Measurements from ENCODE around the gene SERINC2. TPM values are rescaled to one million over a fixed set of nuclear protein-coding genes. Genes with fewer than 3 reads are reported as not detected.
A peak's percentile ranks its signal among the peaks of the same experiment; 100 is the strongest.

Gene SERINC2
- total and polyA plus RNA-seq, 2 donors (not counting 1 experiment from before 2014, with no cell fraction given): 0.75 to 1.4 TPM

- Mint-ChIP-seq H3K27me3 (peaks cover 61% of the 10 kb centered on the region), H3K4me3 (peak overlapping the region; percentile 80), H3K4me1 (peaks cover 12% of the 10 kb centered on the region), H3K9me3 (ENCODE audit: insufficient read depth) (no peaks in the 10 kb centered on the region), H3K27ac (no peak overlapping the region)
- Histone ChIP-seq H3K36me3 (replicated peaks in 1 of 2; ENCODE audit: control extremely low read depth in 1 of 2, control insufficient read depth in 1 of 2, extremely low read depth in 1 of 2, insufficient read depth in 2 of 2, low read length in 1 of 2) (no peaks in the 10 kb centered on the region), H3K9me3 (ENCODE audit: control extremely low read depth in 1 of 3, control insufficient read depth in 2 of 3, insufficient read depth in 1 of 3, low read length in 2 of 3) (peaks cover 0 to 10% (median 0%) of the 10 kb centered on the region in 3 donors), H3K9ac (ENCODE audit: low read length) (no peak overlapping the region), H3K79me2 (ENCODE audit: control insufficient read depth, insufficient read depth, low read length) (no peaks in the 10 kb centered on the region), H2AFZ (ENCODE audit: insufficient read depth, low read depth, low read length, poor library complexity, severe bottlenecking) (no peak overlapping the region), H4K20me1 (ENCODE audit: control insufficient read depth, insufficient read depth, low read length, poor library complexity, severe bottlenecking) (no peaks in the 10 kb centered on the region), H3K27me3 (replicated peaks in 1 of 4; ENCODE audit: control extremely low read depth in 1 of 4, control insufficient read depth in 3 of 4, insufficient read depth in 4 of 4, low read length in 3 of 4) (peaks cover 0 to 61% (median 22%) of the 10 kb centered on the region in 4 experiments), H3K4me2 (replicated peaks; ENCODE audit: low read depth, low read length, poor library complexity, severe bottlenecking) (peak overlapping the region; percentile 100), H3K4me1 (ENCODE audit: control insufficient read depth in 2 of 2, insufficient read depth in 2 of 2, low read length in 2 of 2) (peaks cover 17 to 18% of the 10 kb centered on the region in 2 donors), H3K4me3 (ENCODE audit: control extremely low read depth in 1 of 5, extremely low read depth in 1 of 5, insufficient read depth in 1 of 5, low read depth in 2 of 5, low read length in 4 of 5) (no peak overlapping the region), H3K27ac (ENCODE audit: low read length in 2 of 2) (no peak overlapping the region)
- CTCF ChIA-PET: interaction anchor here (1.6 to 4.1 kb wide), 3 partner anchors 8 to 16 kb away, joined by 3 to 20 read pairs (median 3); no protein-coding TSS in a partner anchor
- WGBS (ENCODE audit: insufficient coverage): 13% methylated on average over 1 of the region's 2 CpGs
- DNase-seq (no peak), ATAC-seq (ENCODE audit: low read depth) (no peak)
- POLR2A ChIA-PET: no interaction called here
- intact Hi-C loops (cut with micrococcal nuclease): loop anchor here (2.0 kb wide), 1 partner anchor 17 kb away; no protein-coding TSS in a partner anchor
- no peak for TF ChIP-seq EZH2 (IDR thresholded peaks at IDR 0.05; ENCODE audit: borderline replicate concordance, insufficient read depth, low read depth, low read length, poor library complexity, severe bottlenecking)
- TF ChIP-seq, protein P1, sequence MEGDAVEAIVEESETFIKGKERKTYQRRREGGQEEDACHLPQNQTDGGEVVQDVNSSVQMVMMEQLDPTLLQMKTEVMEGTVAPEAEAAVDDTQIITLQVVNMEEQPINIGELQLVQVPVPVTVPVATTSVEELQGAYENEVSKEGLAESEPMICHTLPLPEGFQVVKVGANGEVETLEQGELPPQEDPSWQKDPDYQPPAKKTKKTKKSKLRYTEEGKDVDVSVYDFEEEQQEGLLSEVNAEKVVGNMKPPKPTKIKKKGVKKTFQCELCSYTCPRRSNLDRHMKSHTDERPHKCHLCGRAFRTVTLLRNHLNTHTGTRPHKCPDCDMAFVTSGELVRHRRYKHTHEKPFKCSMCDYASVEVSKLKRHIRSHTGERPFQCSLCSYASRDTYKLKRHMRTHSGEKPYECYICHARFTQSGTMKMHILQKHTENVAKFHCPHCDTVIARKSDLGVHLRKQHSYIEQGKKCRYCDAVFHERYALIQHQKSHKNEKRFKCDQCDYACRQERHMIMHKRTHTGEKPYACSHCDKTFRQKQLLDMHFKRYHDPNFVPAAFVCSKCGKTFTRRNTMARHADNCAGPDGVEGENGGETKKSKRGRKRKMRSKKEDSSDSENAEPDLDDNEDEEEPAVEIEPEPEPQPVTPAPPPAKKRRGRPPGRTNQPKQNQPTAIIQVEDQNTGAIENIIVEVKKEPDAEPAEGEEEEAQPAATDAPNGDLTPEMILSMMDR (IDR thresholded peaks at IDR 0.05): no peak
These were observed 808 bp upstream of the SERINC2 start for GRCh38 chr1:31412205-31412604.

DNA sequence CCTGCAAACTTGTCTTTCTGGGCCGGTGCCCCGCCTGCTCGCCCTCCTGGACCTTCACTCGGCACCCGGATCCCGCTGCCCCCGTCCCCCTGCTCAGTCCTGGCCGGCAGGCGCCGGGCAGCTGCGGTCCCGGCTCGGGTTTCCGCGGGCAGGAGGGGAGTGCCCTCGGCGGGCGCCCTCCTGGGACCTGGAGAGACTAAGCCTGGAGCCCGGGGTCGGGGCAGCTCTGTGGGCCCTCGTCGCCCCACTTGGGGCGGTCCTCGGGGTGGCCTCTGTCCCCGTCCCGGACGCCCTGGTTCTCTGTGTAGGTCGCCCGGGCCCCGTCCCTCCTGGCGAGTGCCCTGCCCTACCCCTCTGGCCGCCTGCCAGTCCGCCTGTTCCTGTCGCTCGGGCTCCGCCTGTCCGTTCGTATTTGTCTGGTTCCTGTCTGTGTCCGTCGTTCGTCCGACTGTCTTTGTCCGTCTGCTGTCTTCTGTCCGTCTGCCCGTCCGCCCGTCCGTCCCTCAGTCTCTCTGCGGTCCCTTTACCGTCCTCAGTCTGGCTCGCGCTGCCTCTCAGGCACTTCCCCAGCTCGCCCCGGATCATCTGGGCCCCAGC, 490 bp downstream of the SERINC2 start:
- peak overlapping the region; percentile 14 to 86 (median 57) for H3K4me3 ChIP-seq (ENCODE audit: control extremely low read depth in 1 of 5, extremely low read depth in 1 of 5, insufficient read depth in 1 of 5, low read depth in 2 of 5, low read length in 4 of 5)
- H3K9ac ChIP-seq (ENCODE audit: low read length): peak overlapping the region; percentile 71
- TF ChIP-seq, protein P1 (IDR thresholded peaks at IDR 0.05): no peak
- no peak for TF ChIP-seq EZH2 (IDR thresholded peaks at IDR 0.05; ENCODE audit: borderline replicate concordance, insufficient read depth, low read depth, low read length, poor library complexity, severe bottlenecking)
- H3K4me2 ChIP-seq (replicated peaks; ENCODE audit: low read depth, low read length, poor library complexity, severe bottlenecking): peak overlapping the region; percentile 100
- POLR2A ChIA-PET: no interaction called here
- under 1% methylated on average over 54 of the region's 54 CpGs for WGBS (ENCODE audit: insufficient coverage)
- Mint-ChIP-seq H3K4me1 (peaks cover 12% of the 10 kb centered on the region), H3K27ac (no peak overlapping the region), H3K4me3 (peak overlapping the region; percentile 89), H3K9me3 (ENCODE audit: insufficient read depth) (no peaks in the 10 kb centered on the region), H3K27me3 (peaks cover 62% of the 10 kb centered on the region)
- no peak overlapping the region for H3K27ac ChIP-seq (ENCODE audit: low read length in 2 of 2)
- peak overlapping the region; percentile 87 for H2AFZ ChIP-seq (ENCODE audit: insufficient read depth, low read depth, low read length, poor library complexity, severe bottlenecking)
- H3K9me3 ChIP-seq (ENCODE audit: control extremely low read depth in 1 of 3, control insufficient read depth in 2 of 3, insufficient read depth in 1 of 3, low read length in 2 of 3): peaks cover 0 to 10% (median 0%) of the 10 kb centered on the region in 3 donors
- DNase-seq (peak; percentile 55), ATAC-seq (ENCODE audit: low read depth) (peak; percentile 53)
- H3K79me2 ChIP-seq (ENCODE audit: control insufficient read depth, insufficient read depth, low read length): no peaks in the 10 kb centered on the region
- peaks cover 0 to 61% (median 22%) of the 10 kb centered on the region in 4 experiments for H3K27me3 ChIP-seq (replicated peaks in 1 of 4; ENCODE audit: control extremely low read depth in 1 of 4, control insufficient read depth in 3 of 4, insufficient read depth in 4 of 4, low read length in 3 of 4)
- intact Hi-C loops (cut with micrococcal nuclease): loop anchor here (2.0 kb wide), 1 partner anchor 19 kb away; no protein-coding TSS in a partner anchor
- no peaks in the 10 kb centered on the region for H4K20me1 ChIP-seq (ENCODE audit: control insufficient read depth, insufficient read depth, low read length, poor library complexity, severe bottlenecking)
- CTCF ChIA-PET: no interaction called here
- H3K36me3 ChIP-seq (replicated peaks in 1 of 2; ENCODE audit: control extremely low read depth in 1 of 2, control insufficient read depth in 1 of 2, extremely low read depth in 1 of 2, insufficient read depth in 2 of 2, low read length in 1 of 2): no peaks in the 10 kb centered on the region
- H3K4me1 ChIP-seq (ENCODE audit: control insufficient read depth in 2 of 2, insufficient read depth in 2 of 2, low read length in 2 of 2): peaks cover 17 to 18% of the 10 kb centered on the region in 2 donors
